Heart right ventricle (tissue), 16 donors: ENCODE results near the gene TAX1BP1. TPM values are rescaled to one million over a fixed set of nuclear protein-coding genes. Genes with fewer than 3 reads are reported as not detected.

Source experiments
- ATAC-seq, 8 donors: fragments of 200-7000 bp; cut with Tn5 transposase; one replicate each; pipeline ENCODE4 v1.9.1; 2020; ENCODE audit warnings: mild to moderate bottlenecking in 8 of 8, moderate library complexity in 8 of 8, moderate number of reproducible peaks in 1 of 8
- DNase-seq, 2 donors: peaks; one replicate each; pipeline ENCODE4 v3.0.0-alpha.2; 2020
- H3K27ac ChIP-seq, 10 donors: fragments of 200-600 bp; sonication (generic) in 2 of 10; one replicate each; pipeline versions ENCODE4 v1.5.0 to v1.8.0; 2020 to 2022; ENCODE audit warnings: mild to moderate bottlenecking in 3 of 10
- H3K27me3 ChIP-seq, 7 donors: fragments of 200-600 bp; one replicate each; pipeline ENCODE4 v1.8.0; 2021 to 2022; ENCODE audit warnings: mild to moderate bottlenecking in 2 of 7
- H3K36me3 ChIP-seq, 9 donors: fragments of 200-600 bp; sonication (generic) in 1 of 9; one replicate each; pipeline versions ENCODE4 v1.5.0 to v1.8.0; 2020 to 2022; ENCODE audit warnings: mild to moderate bottlenecking in 2 of 9
- H3K4me1 ChIP-seq, 9 donors: fragments of 200-600 bp; sonication (generic) in 1 of 9; one replicate each; pipeline versions ENCODE4 v1.5.0 to v1.8.0; 2020 to 2022; ENCODE audit warnings: mild to moderate bottlenecking in 4 of 9
- H3K4me3 ChIP-seq, 10 donors: fragments of 200-600 bp; sonication (generic) in 2 of 10; one replicate each; pipeline versions ENCODE4 v1.5.0 to v1.8.0; 2020 to 2022; ENCODE audit warnings: mild to moderate bottlenecking in 7 of 10, moderate library complexity in 2 of 10
- H3K9me3 ChIP-seq, 11 donors: fragments of 200-600 bp in 10 of 11; sonication (generic) in 2 of 11; one replicate each; pipeline versions ENCODE4 v1.5.0 to v1.8.0; 2013 to 2022; ENCODE audit warnings: mild to moderate bottlenecking in 2 of 11, control low read depth in 1 of 11, moderate library complexity in 1 of 11
- CTCF ChIP-seq, 9 donors: fragments of 200-600 bp; sonication (generic) in 2 of 9; IDR thresholded peaks; one replicate each; pipeline versions ENCODE4 v1.5.0 to v1.8.0; 2021 to 2022; ENCODE audit warnings: antibody characterized with exemption in 9 of 9, mild to moderate bottlenecking in 5 of 9, moderate library complexity in 1 of 9
- WGBS, 2 donors: extraction: QIAGEN DNeasy Blood & Tissue Kit; methylation state at CpG; one replicate each; pipeline ENCODE4 v1.1.7; 2013; ENCODE audit warnings: inconsistent platforms in 1 of 2; 5-methylcytosine and 5-hydroxymethylcytosine counted together
- intact Hi-C, 10 donors: fragments of 100-400 bp; cut with DNase I; formaldehyde crosslinking; loops; one replicate each; pipeline versions ENCODE4 v1.11.1 to v1.14.2; 2022
- long read RNA-seq, 3 donors: library from polyadenylated mRNA; unstranded; transcript quantifications; one replicate each; pipeline ENCODE4 v2.0.0, GENCODE V29; 2020 to 2021
- polyA plus RNA-seq, 2 donors: library from polyadenylated mRNA; stranded (reverse); fragments of 200-250 nt; gene quantifications; one replicate each; pipeline ENCODE4 v1.2.3, GENCODE V29; 2013
- total RNA-seq, 10 donors: library from RNA; stranded (reverse); fragmentation: NEBNext Ultra II Directional in 3 of 10; extraction: Animal tissue kit (Norgen Biotek cat#: 25700) in 3 of 10; gene quantifications; one replicate each; pipeline versions ENCODE4 v1.2.1 to v1.2.4, GENCODE V29; 2021 to 2023
- donor health status: Arrhythmogenic right ventricular cardiomyopathy.
- donor health status: ischemic (EF 13 %, LVEDD 7.1; RV severe dilation, severe dysfunction).
- donor health status: healthy with polysubstance abuse.
- donor health status: DM: no; HTN: yes; CAD: no.
- donor health status: DM: no; HTN: no; CAD: no.
- donor health status: ischemic (EF 25% LVEDD 6.9; RV normal size, moderate dysfunction).
- donor health status: ischemic (EF 25% LVEDD 5.7; RV mildly dilated, moderate dysfunction).
- donor health status: healthy.
- donor health status: DM: yes; HTN: yes; CAD: no.
- donor health status: Ischemic cardiomyopathy.
- donor health status: ischemic (EF 35%, LVEDD 5.7; RV mildly dilated, moderate dysfunction).
- donor health status: nonischemic (EF 11% LVEDD 7.7; RV severe dilation, severe dysfunction).
- donor health status: DM: yes; HTN: yes; CAD: no.
- donor health status: PGD.
- donor health status: ischemic (EF 29% LVEDD 5.4; RV normal size, mild dysfunction).
- donor health status: nonischemic (EF 23%, LVEDD 6.1; RV moderate dilation, normal function).

Gene TAX1BP1
- 100 to 1,000 TPM; 153 to 190 (median 169) TPM for total RNA-seq
- 10 to 100 TPM; 54.0 to 95.3 TPM for polyA plus RNA-seq
- long read RNA-seq, donor 1, transcript TAX1BP1-202 (17 exons, 2,892 nt) = minor isoform, 123 of 568 reads
- long read RNA-seq, donor 1, transcript TAX1BP1-201 (17 exons, 2,478 nt) = major isoform, 310 of 568 reads
- long read RNA-seq, donor 1, partial matches to known transcripts = 75 of 568 reads
- long read RNA-seq, donor 1, other reads (novel, unspliced or antisense) = 59 of 568 reads
- long read RNA-seq, donor 2, transcript TAX1BP1-202 (17 exons, 2,892 nt) = minor isoform, 171 of 694 reads
- long read RNA-seq, donor 2, transcript TAX1BP1-201 (17 exons, 2,478 nt) = major isoform, 341 of 694 reads
- long read RNA-seq, donor 2, partial matches to known transcripts = 100 of 694 reads
- long read RNA-seq, donor 2, other reads (novel, unspliced or antisense) = 81 of 694 reads
- long read RNA-seq, donor 3, transcript TAX1BP1-202 (17 exons, 2,892 nt) = minor isoform, 113 of 688 reads
- long read RNA-seq, donor 3, transcript TAX1BP1-201 (17 exons, 2,478 nt) = major isoform, 225 of 688 reads
- long read RNA-seq, donor 3, partial matches to known transcripts = 274 of 688 reads
- long read RNA-seq, donor 3, other reads (novel, unspliced or antisense) = 75 of 688 reads

- Histone ChIP-seq H3K27ac (peak within 1 kb of the TSS; percentile 89 to 99 (median 96)), H3K36me3 (no peaks in the 10 kb centered on the region), H3K4me3 (peak within 1 kb of the TSS; percentile 70 to 94 (median 89)), H3K9me3 (no peaks in the 10 kb centered on the region), H3K27me3 (no peaks in the 10 kb centered on the region), H3K4me1 (peaks cover 6 to 43% (median 27%) of the 10 kb centered on the region in 9 donors)
- no peak for TF ChIP-seq CTCF (IDR thresholded peaks at IDR 0.05)
- DNase-seq (peak; percentile 97), ATAC-seq (peak; percentile 100)
- WGBS, 2 donors = 1% methylated on average over 41 of the region's 41 CpGs
- intact Hi-C loops = loop anchor here in 7 of 10 donors (1.0 to 10.0 kb wide), 6 partner anchors 68 to 355 kb away; partner anchors contain the start of gene HIBADH (in 3 of the 7)
These were observed at the start of gene TAX1BP1 for GRCh38 chr7:27739909-27740448. TSS of gene TAX1BP1 (plus strand) at chr7:27740162. CDS start at chr7:27748525, 8,363 bp downstream.

DNA sequence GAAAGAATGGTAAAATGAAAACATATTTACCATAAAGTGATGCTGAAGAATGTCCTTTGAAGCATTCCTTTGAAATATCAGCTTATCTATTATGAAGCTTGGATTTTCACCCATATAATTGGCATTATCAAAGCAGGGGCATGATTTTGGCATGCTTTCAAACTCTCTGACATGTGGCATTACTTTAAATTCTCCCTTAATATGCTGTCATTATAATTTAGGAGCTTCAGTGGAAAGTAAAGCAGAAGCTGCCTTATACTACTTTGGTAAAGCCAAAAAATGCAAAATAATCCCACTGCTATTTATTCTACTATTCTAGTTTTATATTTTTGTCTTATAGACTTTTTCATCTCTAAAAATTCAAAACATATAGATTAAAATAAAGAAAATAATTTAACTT is 49.3 kb upstream of the TAX1BP1 start:
- Histone ChIP-seq H3K27ac (no peak overlapping the region), H3K36me3 (no peaks in the 10 kb centered on the region), H3K9me3 (peaks cover 0 to 9% (median 0%) of the 10 kb centered on the region in 11 donors), H3K4me1 (peaks cover 0 to 13% (median 0%) of the 10 kb centered on the region in 9 donors), H3K27me3 (no peaks in the 10 kb centered on the region), H3K4me3 (no peak overlapping the region)
- intact Hi-C loops = no loop called here
- DNase-seq = no peak
- TF ChIP-seq CTCF (IDR thresholded peaks at IDR 0.05) = no peak
- no peak for ATAC-seq

- TF ChIP-seq CTCF (IDR thresholded peaks at IDR 0.05) = no peak
- peaks cover 0 to 30% (median 0%) of the 10 kb centered on the region in 9 donors for H3K4me1 ChIP-seq
- ATAC-seq (peak in 2 of 8 donors; percentile 34 to 59), DNase-seq (no peak)
- peak overlapping the region in 1 of 10 donors; percentile 29 for H3K27ac ChIP-seq
- 75 to 80% methylated on average over 3 of the region's 3 CpGs for WGBS, 2 donors
- no peaks in the 10 kb centered on the region for H3K36me3 ChIP-seq
- H3K4me3 ChIP-seq = no peak overlapping the region
- H3K27me3 ChIP-seq = no peaks in the 10 kb centered on the region
- H3K9me3 ChIP-seq = no peaks in the 10 kb centered on the region
- intact Hi-C loops = no loop called here
These were observed 46.2 kb upstream of the TAX1BP1 start for GRCh38 chr7:27693794-27694193.

DNA sequence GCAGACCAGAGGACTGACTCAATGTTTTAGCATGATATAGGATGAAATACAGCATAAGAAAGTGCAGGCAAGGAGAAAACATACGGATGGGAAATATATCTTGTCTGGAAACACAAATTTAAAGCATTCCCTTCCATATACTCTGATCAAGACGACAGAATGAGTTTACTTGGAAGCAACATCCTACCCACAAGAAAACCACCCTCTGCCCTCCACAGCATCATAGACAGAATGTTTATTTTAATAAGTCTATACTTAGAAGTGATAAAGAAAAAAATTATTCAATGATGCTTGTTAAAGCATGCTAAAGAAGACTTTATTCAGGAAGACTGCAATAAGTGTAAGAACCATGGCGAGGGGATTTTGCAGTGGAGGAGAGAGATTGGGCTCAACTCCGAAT is 44.9 kb upstream of the TAX1BP1 start:
- no peak for TF ChIP-seq CTCF (IDR thresholded peaks at IDR 0.05)
- Histone ChIP-seq H3K27ac (no peak overlapping the region), H3K4me1 (peaks cover 0 to 32% (median 0%) of the 10 kb centered on the region in 9 donors), H3K27me3 (no peaks in the 10 kb centered on the region), H3K36me3 (no peaks in the 10 kb centered on the region), H3K4me3 (no peak overlapping the region), H3K9me3 (no peaks in the 10 kb centered on the region)
- intact Hi-C loops = no loop called here
- DNase-seq = no peak
- no peak for ATAC-seq
- WGBS, 2 donors = 89 to 93% methylated on average over 4 of the region's 4 CpGs
